ENCODE measurements around the gene TMBIM1. TPM values are rescaled to one million over a fixed set of nuclear protein-coding genes. Genes with fewer than 3 reads are reported as not detected.

Gene TMBIM1
- total RNA-seq, 2 donors from 2014 or later, result 324 to 369 TPM

DNA sequence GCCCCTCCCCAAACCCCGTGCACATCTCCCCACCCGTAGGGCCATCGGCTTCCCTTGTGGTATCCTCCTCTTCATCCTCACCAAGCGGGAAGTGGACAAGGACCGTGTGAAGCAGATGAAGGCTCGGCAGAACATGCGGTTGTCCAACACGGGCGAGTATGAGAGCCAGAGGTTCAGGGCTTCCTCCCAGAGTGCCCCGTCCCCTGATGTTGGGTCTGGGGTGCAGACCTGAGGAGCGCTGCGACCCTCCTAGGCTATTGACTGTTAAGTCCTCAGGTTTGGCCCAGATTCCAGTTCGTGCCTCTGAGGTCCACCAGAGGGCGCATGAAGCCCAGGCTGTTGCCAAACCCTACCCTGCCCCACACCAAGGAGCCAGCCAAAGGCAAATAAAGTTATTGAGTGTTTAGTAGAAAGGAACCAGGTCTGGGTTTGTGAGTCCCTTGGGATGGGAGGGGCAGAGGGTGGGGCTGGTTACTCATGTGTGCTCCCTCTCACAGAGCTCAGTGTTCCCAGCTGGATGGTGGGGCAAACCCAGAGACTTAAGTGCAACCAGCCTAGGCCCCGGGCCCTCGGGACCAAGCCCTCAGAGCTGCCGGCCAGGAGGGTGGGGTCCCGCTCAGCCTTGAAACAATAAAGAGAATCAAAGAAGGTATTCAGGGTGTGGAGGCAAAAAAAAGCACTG lies 19.6 kb downstream of the TMBIM1 start:
- Histone ChIP-seq H3K9me3 (no peaks in the 10 kb centered on the region), H3K4me3 (peak overlapping the region; percentile 56), H3K4me1 (ENCODE audit: control insufficient read depth in 1 of 2, low read depth in 2 of 2) (peaks cover 29 to 50% of the 10 kb centered on the region in 2 donors), H3K27ac (peak overlapping the region; percentile 54 to 81), H3K27me3 (replicated peaks; ENCODE audit: insufficient read depth) (no peaks in the 10 kb centered on the region), H3K36me3 (peaks cover 38% of the 10 kb centered on the region)
- ATAC-seq (ENCODE audit: insufficient number of reproducible peaks, low FRiP score, low read depth), result peak; percentile 51
- DNase-seq (ENCODE audit: low spot score), result peak; percentile 89
- TF ChIP-seq, protein P1, sequence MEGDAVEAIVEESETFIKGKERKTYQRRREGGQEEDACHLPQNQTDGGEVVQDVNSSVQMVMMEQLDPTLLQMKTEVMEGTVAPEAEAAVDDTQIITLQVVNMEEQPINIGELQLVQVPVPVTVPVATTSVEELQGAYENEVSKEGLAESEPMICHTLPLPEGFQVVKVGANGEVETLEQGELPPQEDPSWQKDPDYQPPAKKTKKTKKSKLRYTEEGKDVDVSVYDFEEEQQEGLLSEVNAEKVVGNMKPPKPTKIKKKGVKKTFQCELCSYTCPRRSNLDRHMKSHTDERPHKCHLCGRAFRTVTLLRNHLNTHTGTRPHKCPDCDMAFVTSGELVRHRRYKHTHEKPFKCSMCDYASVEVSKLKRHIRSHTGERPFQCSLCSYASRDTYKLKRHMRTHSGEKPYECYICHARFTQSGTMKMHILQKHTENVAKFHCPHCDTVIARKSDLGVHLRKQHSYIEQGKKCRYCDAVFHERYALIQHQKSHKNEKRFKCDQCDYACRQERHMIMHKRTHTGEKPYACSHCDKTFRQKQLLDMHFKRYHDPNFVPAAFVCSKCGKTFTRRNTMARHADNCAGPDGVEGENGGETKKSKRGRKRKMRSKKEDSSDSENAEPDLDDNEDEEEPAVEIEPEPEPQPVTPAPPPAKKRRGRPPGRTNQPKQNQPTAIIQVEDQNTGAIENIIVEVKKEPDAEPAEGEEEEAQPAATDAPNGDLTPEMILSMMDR (IDR thresholded peaks at IDR 0.05), result peak; percentile 89

DNA sequence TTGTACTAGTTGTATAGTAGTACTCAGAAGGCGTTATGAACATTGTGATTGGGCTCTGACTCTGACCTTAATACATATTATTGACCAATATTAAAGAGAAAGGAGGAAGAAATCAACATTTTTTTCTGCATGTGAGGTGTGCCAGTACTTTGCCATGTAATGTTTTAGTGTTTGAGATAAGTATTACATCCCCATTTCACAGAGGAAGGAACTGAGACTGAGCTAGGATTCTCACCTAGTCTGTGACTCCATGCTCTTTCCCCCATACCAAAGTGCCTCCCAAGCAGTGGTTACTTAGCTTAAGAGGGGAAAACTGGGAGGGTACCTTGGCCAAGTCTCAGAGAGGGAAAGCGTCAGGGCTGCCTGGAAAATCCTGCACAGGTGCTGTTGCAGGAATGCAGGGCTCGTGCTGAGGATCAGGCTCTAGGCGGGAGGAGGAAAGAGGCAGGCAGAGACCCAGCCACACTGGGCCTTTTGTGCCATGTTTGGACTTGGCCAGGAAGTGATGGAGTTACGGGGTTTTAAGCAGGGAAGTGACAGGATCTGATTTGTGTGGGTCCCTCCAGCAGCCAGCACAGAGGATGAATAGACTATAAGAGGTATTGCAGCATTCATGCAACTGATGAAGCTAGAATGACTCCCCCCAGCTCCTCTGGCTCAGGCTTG lies 20.3 kb downstream of the TMBIM1 start:
- Histone ChIP-seq H3K4me3 (peak overlapping the region; percentile 84), H3K27ac (peak overlapping the region; percentile 54 to 81), H3K4me1 (ENCODE audit: control insufficient read depth in 1 of 2, low read depth in 2 of 2) (peaks cover 29 to 51% of the 10 kb centered on the region in 2 donors), H3K27me3 (replicated peaks; ENCODE audit: insufficient read depth) (no peaks in the 10 kb centered on the region), H3K36me3 (peaks cover 38% of the 10 kb centered on the region), H3K9me3 (no peaks in the 10 kb centered on the region)
- TF ChIP-seq, protein P1 (IDR thresholded peaks at IDR 0.05), result no peak
- ATAC-seq (ENCODE audit: insufficient number of reproducible peaks, low FRiP score, low read depth) (no peak), DNase-seq (ENCODE audit: low spot score) (no peak)

DNA sequence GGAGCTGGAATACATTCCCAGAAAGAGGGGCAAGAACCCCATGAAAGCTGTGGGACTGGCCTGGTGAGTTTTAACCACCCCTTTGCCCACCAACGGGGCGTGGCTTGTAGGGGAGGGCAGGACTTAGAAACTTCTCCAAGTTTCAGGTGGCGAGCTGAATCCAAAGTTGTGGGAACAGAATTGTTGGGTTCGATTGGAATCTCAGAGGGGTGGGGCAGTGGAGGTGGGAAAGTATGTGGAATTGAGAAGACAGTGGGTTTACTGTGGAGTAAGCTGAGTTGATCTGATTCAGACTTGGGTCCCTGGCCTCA lies 20.9 kb downstream of the TMBIM1 start:
- TF ChIP-seq, protein P1 (IDR thresholded peaks at IDR 0.05), result no peak
- peaks cover 38% of the 10 kb centered on the region for H3K36me3 ChIP-seq
- no peaks in the 10 kb centered on the region for H3K9me3 ChIP-seq
- H3K27ac ChIP-seq, result peak overlapping the region; percentile 63 to 81
- peak overlapping the region; percentile 84 for H3K4me3 ChIP-seq
- peaks cover 29 to 51% of the 10 kb centered on the region in 2 donors for H3K4me1 ChIP-seq (ENCODE audit: control insufficient read depth in 1 of 2, low read depth in 2 of 2)
- no peak for DNase-seq (ENCODE audit: low spot score)
- no peak for ATAC-seq (ENCODE audit: insufficient number of reproducible peaks, low FRiP score, low read depth)
- H3K27me3 ChIP-seq (replicated peaks; ENCODE audit: insufficient read depth), result no peaks in the 10 kb centered on the region

DNA sequence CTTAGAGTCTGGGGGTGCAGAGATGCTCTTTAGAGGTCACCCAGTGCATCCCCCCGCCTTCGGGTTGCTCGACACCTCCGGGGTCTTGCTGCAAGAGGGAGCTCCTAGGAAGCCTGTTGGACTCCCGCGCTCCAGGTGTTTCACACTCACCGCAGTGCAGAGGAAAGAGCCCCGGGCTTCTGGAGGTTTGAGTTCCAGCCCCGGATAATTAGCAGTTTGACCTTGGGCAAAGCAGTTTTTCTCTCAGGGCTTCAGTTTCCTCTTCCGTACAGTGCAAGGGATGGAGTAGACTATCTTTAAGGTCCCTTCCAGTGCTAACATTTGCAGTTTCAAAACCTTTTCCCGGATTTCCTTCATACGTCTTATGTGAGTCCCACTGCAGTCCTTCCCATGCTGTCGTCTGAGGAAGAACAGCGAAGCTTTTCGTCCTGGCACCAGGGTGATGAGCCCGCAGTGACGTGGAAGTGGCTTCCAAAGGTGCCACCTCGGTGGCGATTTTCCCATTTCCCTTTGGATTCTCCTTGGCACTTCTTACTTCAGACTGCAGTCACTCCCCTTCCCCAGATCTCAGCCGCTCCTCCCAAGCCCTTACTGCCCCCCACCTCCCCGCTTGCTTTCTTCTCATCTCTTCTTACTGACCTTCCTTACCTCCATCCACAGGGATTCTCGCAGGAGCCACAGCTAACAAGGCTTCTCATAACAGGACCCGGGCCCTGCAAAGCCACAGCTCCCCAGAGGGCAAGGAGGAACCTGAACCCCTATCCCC lies 21.4 kb downstream of the TMBIM1 start:
- Histone ChIP-seq H3K4me3 (peak overlapping the region; percentile 84), H3K27me3 (replicated peaks; ENCODE audit: insufficient read depth) (no peaks in the 10 kb centered on the region), H3K9me3 (no peaks in the 10 kb centered on the region), H3K36me3 (peaks cover 38% of the 10 kb centered on the region), H3K27ac (peak overlapping the region; percentile 63 to 81), H3K4me1 (ENCODE audit: control insufficient read depth in 1 of 2, low read depth in 2 of 2) (peaks cover 29 to 51% of the 10 kb centered on the region in 2 donors)
- ATAC-seq (ENCODE audit: insufficient number of reproducible peaks, low FRiP score, low read depth), result no peak
- DNase-seq (ENCODE audit: low spot score), result no peak
- TF ChIP-seq, protein P1 (IDR thresholded peaks at IDR 0.05), result no peak

Measured in thoracic aorta (tissue), 2 donors.